Thymus (tissue), 11 donors: ENCODE data around the gene CPNE2. TPM values are rescaled to one million over a fixed set of nuclear protein-coding genes. Genes with fewer than 3 reads are reported as not detected.

Source experiments
- DNase-seq, 9 donors: peaks; one replicate each; pipeline ENCODE4 v3.0.0-alpha.2; 2013; ENCODE audit warnings: low spot score in 9 of 9, low read depth in 6 of 9, missing footprints in 1 of 9
- H3K27ac ChIP-seq, 2 donors: one replicate each; pipeline ENCODE4 v1.5.1; 2013; ENCODE audit warnings: control low read depth in 1 of 2, low read depth in 1 of 2, low read length in 1 of 2, mild to moderate bottlenecking in 1 of 2, moderate library complexity in 1 of 2
- H3K27me3 ChIP-seq, 2 donors: one replicate each; pipeline ENCODE4 v1.5.1; 2013; ENCODE audit warnings: low read length in 1 of 2; ENCODE audit not compliant: control insufficient read depth in 2 of 2, insufficient read depth in 1 of 2
- H3K36me3 ChIP-seq, 2 donors: one replicate each; pipeline ENCODE4 v1.5.1; 2013; ENCODE audit warnings: low read length in 1 of 2, mild to moderate bottlenecking in 1 of 2, moderate library complexity in 1 of 2; ENCODE audit not compliant: control insufficient read depth in 2 of 2, insufficient read depth in 2 of 2
- H3K4me1 ChIP-seq, 2 donors: one replicate each; pipeline ENCODE4 v1.5.1; 2013; ENCODE audit warnings: low read length in 2 of 2; ENCODE audit not compliant: control insufficient read depth in 2 of 2, insufficient read depth in 2 of 2
- H3K4me3 ChIP-seq, 2 donors: one replicate each; pipeline ENCODE4 v1.5.1; 2013; ENCODE audit warnings: low read length in 2 of 2, control low read depth in 1 of 2, mild to moderate bottlenecking in 1 of 2
- H3K9me3 ChIP-seq, 2 donors: one replicate each; pipeline ENCODE4 v1.5.1; 2013; ENCODE audit warnings: low read length in 1 of 2, mild to moderate bottlenecking in 1 of 2; ENCODE audit not compliant: control insufficient read depth in 2 of 2, insufficient read depth in 1 of 2
- WGBS: extraction: QIAGEN DNeasy Blood & Tissue Kit; methylation state at CpG from one replicate; pipeline ENCODE4 v1.1.7; 2013; 5-methylcytosine and 5-hydroxymethylcytosine counted together
- polyA plus RNA-seq: library from polyadenylated mRNA; stranded (reverse); fragments of 200-250 nt; gene quantifications from one replicate; pipeline ENCODE4 v1.2.3, GENCODE V29; 2013
- total RNA-seq: library from RNA; stranded (reverse); fragments of 120-200 nt; gene quantifications from one replicate; pipeline ENCODE4 v1.2.4, GENCODE V29; 2013
- donor health status: healthy.

CPNE2 gene
- total and polyA plus RNA-seq, 2 donors: 6.5 to 27.5 TPM

GRCh38 chr16:57141822-57142631 lies 49.6 kb downstream of the CPNE2 start:
- H3K9me3 ChIP-seq: no peaks in the 10 kb centered on the region
- H3K36me3 ChIP-seq: no peaks in the 10 kb centered on the region
- 40% methylated on average over 16 of the region's 16 CpGs for WGBS
- peak overlapping the region; percentile 76 to 89 for H3K27ac ChIP-seq
- no peaks in the 10 kb centered on the region for H3K27me3 ChIP-seq
- H3K4me3 ChIP-seq: no peak overlapping the region
- DNase-seq: peak in 7 of 9 donors; percentile 29 to 80 (median 54)
- H3K4me1 ChIP-seq: peaks cover 23 to 55% of the 10 kb centered on the region in 2 donors

- Histone ChIP-seq H3K36me3 (no peaks in the 10 kb centered on the region), H3K4me1 (peaks cover 23 to 68% of the 10 kb centered on the region in 2 donors), H3K27me3 (no peaks in the 10 kb centered on the region), H3K4me3 (no peak overlapping the region), H3K27ac (peak overlapping the region; percentile 76 to 89), H3K9me3 (no peaks in the 10 kb centered on the region)
- 95% methylated on average over 14 of the region's 14 CpGs for WGBS
- DNase-seq: no peak
These were observed 51.0 kb downstream of the CPNE2 start for GRCh38 chr16:57143149-57143921.

- H3K27me3 ChIP-seq: no peaks in the 10 kb centered on the region
- DNase-seq: no peak
- no peak overlapping the region for H3K4me3 ChIP-seq
- H3K36me3 ChIP-seq: no peaks in the 10 kb centered on the region
- no peak overlapping the region for H3K27ac ChIP-seq
- WGBS: 97% methylated on average over 2 of the region's 2 CpGs
- peaks cover 23 to 69% of the 10 kb centered on the region in 2 donors for H3K4me1 ChIP-seq
- no peaks in the 10 kb centered on the region for H3K9me3 ChIP-seq
These were observed 51.6 kb downstream of the CPNE2 start for GRCh38 chr16:57144027-57144426.

GRCh38 chr16:57145046-57146021 lies 53.0 kb downstream of the CPNE2 start:
- 95% methylated on average over 14 of the region's 14 CpGs for WGBS
- H3K27me3 ChIP-seq: no peaks in the 10 kb centered on the region
- no peak overlapping the region for H3K27ac ChIP-seq

GRCh38 chr16:57146040-57146647 lies 53.8 kb downstream of the CPNE2 start:
- no peaks in the 10 kb centered on the region for H3K9me3 ChIP-seq
- H3K27me3 ChIP-seq: no peaks in the 10 kb centered on the region
- WGBS: 97% methylated on average over 24 of the region's 24 CpGs
- H3K4me3 ChIP-seq: no peak overlapping the region
- H3K27ac ChIP-seq: no peak overlapping the region
- peaks cover 22 to 54% of the 10 kb centered on the region in 2 donors for H3K4me1 ChIP-seq
- no peak for DNase-seq
- peaks cover 0 to 3% of the 10 kb centered on the region in 2 donors for H3K36me3 ChIP-seq

More at GRCh38 chr16:57145046-57146021, 53.0 kb downstream of the CPNE2 start:
- Histone ChIP-seq H3K36me3 (peaks cover 0 to 3% of the 10 kb centered on the region in 2 donors), H3K4me1 (peaks cover 23 to 62% of the 10 kb centered on the region in 2 donors), H3K4me3 (no peak overlapping the region), H3K9me3 (no peaks in the 10 kb centered on the region)
- DNase-seq: no peak

- Histone ChIP-seq H3K36me3 (peaks cover 0 to 9% of the 10 kb centered on the region in 2 donors), H3K27ac (no peak overlapping the region), H3K9me3 (no peaks in the 10 kb centered on the region), H3K4me1 (peaks cover 16 to 48% of the 10 kb centered on the region in 2 donors), H3K27me3 (no peaks in the 10 kb centered on the region), H3K4me3 (no peak overlapping the region)
- DNase-seq: no peak
- 97% methylated on average over 5 of the region's 5 CpGs for WGBS
These were observed 54.4 kb downstream of the CPNE2 start for GRCh38 chr16:57146735-57147134.

GRCh38 chr16:57147381-57148221 lies 55.2 kb downstream of the CPNE2 start:
- Histone ChIP-seq H3K36me3 (peaks cover 6 to 18% of the 10 kb centered on the region in 2 donors), H3K4me3 (no peak overlapping the region), H3K4me1 (peaks cover 7 to 42% of the 10 kb centered on the region in 2 donors), H3K27ac (peak overlapping the region; percentile 26 to 31), H3K27me3 (no peaks in the 10 kb centered on the region), H3K9me3 (no peaks in the 10 kb centered on the region)
- 35% methylated on average over 14 of the region's 14 CpGs for WGBS
- DNase-seq: no peak

- no peak for DNase-seq
- Histone ChIP-seq H3K4me3 (no peak overlapping the region), H3K36me3 (peaks cover 14 to 26% of the 10 kb centered on the region in 2 donors), H3K27me3 (no peaks in the 10 kb centered on the region), H3K9me3 (no peaks in the 10 kb centered on the region), H3K27ac (no peak overlapping the region), H3K4me1 (peaks cover 0 to 34% of the 10 kb centered on the region in 2 donors)
- WGBS: 99% methylated on average over 6 of the region's 6 CpGs
These were observed 56.1 kb downstream of the CPNE2 start for GRCh38 chr16:57148481-57148880.
